Activated CD8-positive, alpha-beta memory T cell treated with anti-CD3 and anti-CD28 coated beads, Interleukin-2, amount 10 ng/mL, durations not matched to agents 7 days and 5 days (primary cell): ENCODE results near the gene KATNAL1. TPM values are rescaled to one million over a fixed set of nuclear protein-coding genes. Genes with fewer than 3 reads are reported as not detected.
A peak's percentile ranks its signal among the peaks of the same experiment; 100 is the strongest.

Experiments
- ATAC-seq: fragments of 150-1000 bp; cut with Tn5 transposase; one replicate; pipeline ENCODE4 v1.10.0; 2021; ENCODE audit warnings: moderate library complexity
- CTCF ChIA-PET: fragments of 350-600 bp; sonication (Branson Sonifier 250); formaldehyde crosslinking; loops from one replicate; lab custom pipeline; 2021; ENCODE audit warnings: antibody characterized with exemption; lab: Charles Lee
- DNase-seq: peaks from one replicate; pipeline ENCODE4 v3.0.0-alpha.2; 2020
- H3K27ac Mint-ChIP-seq: one replicate; pipeline ENCODE4 v1.8.0; 2021; ENCODE audit warnings: mild to moderate bottlenecking, mixed read lengths
- H3K27me3 Mint-ChIP-seq: one replicate; pipeline ENCODE4 v1.8.0; 2021; ENCODE audit warnings: mixed read lengths
- H3K36me3 Mint-ChIP-seq: one replicate; pipeline ENCODE4 v1.8.0; 2021; ENCODE audit warnings: mild to moderate bottlenecking, mixed read lengths
- H3K4me1 Mint-ChIP-seq: one replicate; pipeline ENCODE4 v1.8.0; 2021; ENCODE audit warnings: mixed read lengths
- H3K4me3 Mint-ChIP-seq: one replicate; pipeline ENCODE4 v1.8.0; 2021; ENCODE audit warnings: mild to moderate bottlenecking, moderate library complexity, mixed read lengths
- H3K9me3 Mint-ChIP-seq: one replicate; pipeline ENCODE4 v1.8.0; 2022; ENCODE audit warnings: low read depth, mixed read lengths
- total RNA-seq, 2 experiments: library from RNA; stranded (reverse); gene quantifications; one replicate each; pipeline ENCODE4 v1.2.3, GENCODE V29; 2021

The KATNAL1 gene
- total RNA-seq, 2 experiments from 2014 or later: 24.6 to 38.2 TPM

- Mint-ChIP-seq H3K27ac (peak overlapping the region; percentile 24), H3K9me3 (no peaks in the 10 kb centered on the region), H3K27me3 (no peaks in the 10 kb centered on the region), H3K36me3 (no peaks in the 10 kb centered on the region), H3K4me3 (no peak overlapping the region), H3K4me1 (peaks cover 37% of the 10 kb centered on the region)
- CTCF ChIA-PET: interaction anchor here (0.7 to 12.9 kb wide), 8 partner anchors 11 to 398 kb away, joined by 3 to 185 read pairs (median 6); no protein-coding TSS in a partner anchor
- DNase-seq (no peak), ATAC-seq (peak; percentile 52)
These were observed 148.4 kb downstream of the KATNAL1 start for GRCh38 chr13:30158774-30159445.

DNA sequence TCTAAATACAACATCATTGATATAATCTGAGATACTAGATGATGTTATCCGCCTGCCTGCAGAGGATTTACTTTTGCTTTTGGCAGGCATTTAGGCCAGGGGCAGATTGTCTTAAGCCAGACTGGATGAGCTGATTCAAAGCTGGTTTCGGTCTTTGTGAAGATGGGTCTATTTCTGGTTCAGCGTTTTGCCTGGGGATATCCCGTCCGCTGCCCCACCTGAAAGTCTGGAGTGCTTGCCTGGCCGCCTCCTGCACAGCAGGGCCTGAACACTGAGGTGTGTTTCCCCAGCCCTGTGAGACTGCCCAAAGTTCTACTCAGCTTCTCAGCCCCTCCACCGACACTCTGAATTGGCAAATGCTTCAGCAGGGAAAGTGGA lies 149.7 kb downstream of the KATNAL1 start:
- Mint-ChIP-seq H3K27ac (peak overlapping the region; percentile 66), H3K4me1 (peaks cover 37% of the 10 kb centered on the region), H3K27me3 (no peaks in the 10 kb centered on the region), H3K4me3 (no peak overlapping the region), H3K36me3 (no peaks in the 10 kb centered on the region), H3K9me3 (no peaks in the 10 kb centered on the region)
- no peak for ATAC-seq
- DNase-seq: no peak
- CTCF ChIA-PET: interaction anchor here (0.6 to 12.9 kb wide), 6 partner anchors 12 to 160 kb away, joined by 3 to 185 read pairs (median 10); no protein-coding TSS in a partner anchor

DNA sequence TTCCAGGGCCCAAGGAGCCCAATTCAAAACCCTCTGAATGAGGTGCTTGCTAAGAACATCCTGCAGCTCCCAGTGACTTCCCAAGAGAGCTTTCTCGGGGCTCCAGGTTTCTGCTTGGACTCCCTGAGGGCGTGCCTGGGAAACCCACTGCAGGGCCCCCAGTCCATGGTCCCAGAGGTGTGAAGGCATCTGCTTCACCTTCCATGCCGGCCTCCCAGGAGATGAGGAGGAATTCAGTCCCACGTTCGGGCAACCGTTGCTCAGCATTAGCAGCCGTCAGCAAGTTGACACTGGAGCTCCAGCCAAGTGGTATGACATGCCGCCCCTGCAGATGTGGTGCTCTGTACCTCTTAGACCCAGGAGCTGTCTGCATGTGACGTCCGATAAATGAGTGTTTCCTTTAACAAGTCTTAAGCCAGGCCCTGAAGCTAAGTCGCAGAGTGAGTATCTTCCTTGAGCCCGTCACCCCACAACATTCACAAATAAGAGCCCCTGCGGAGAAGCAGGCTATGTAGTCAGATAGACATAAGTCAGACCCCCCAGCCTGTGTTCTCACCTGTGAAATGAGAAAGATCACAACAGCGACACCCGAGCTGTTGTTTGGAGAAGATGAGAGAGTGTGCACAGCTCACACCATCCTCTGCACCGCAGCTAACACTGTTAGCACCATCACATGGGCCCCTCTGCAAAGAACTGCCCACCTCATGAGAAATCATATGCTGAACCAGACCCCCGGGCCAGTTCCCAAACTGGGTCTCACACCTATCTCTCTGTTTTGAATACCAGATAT lies 150.3 kb downstream of the KATNAL1 start:
- DNase-seq (no peak), ATAC-seq (no peak)
- CTCF ChIA-PET: interaction anchor here (0.6 to 12.9 kb wide), 6 partner anchors 11 to 161 kb away, joined by 3 to 185 read pairs (median 8); no protein-coding TSS in a partner anchor
- Mint-ChIP-seq H3K9me3 (no peaks in the 10 kb centered on the region), H3K27me3 (no peaks in the 10 kb centered on the region), H3K4me1 (peaks cover 42% of the 10 kb centered on the region), H3K27ac (peak overlapping the region; percentile 66), H3K4me3 (peak overlapping the region; percentile 3), H3K36me3 (no peaks in the 10 kb centered on the region)

- DNase-seq (no peak), ATAC-seq (no peak)
- Mint-ChIP-seq H3K4me3 (no peak overlapping the region), H3K9me3 (no peaks in the 10 kb centered on the region), H3K36me3 (no peaks in the 10 kb centered on the region), H3K4me1 (peaks cover 49% of the 10 kb centered on the region), H3K27ac (no peak overlapping the region), H3K27me3 (no peaks in the 10 kb centered on the region)
- CTCF ChIA-PET: interaction anchor here (1.2 to 12.9 kb wide), 4 partner anchors 11 to 44 kb away, joined by 6 to 185 read pairs (median 36); no protein-coding TSS in a partner anchor
These were observed 151.1 kb downstream of the KATNAL1 start for GRCh38 chr13:30156270-30156669.

DNA sequence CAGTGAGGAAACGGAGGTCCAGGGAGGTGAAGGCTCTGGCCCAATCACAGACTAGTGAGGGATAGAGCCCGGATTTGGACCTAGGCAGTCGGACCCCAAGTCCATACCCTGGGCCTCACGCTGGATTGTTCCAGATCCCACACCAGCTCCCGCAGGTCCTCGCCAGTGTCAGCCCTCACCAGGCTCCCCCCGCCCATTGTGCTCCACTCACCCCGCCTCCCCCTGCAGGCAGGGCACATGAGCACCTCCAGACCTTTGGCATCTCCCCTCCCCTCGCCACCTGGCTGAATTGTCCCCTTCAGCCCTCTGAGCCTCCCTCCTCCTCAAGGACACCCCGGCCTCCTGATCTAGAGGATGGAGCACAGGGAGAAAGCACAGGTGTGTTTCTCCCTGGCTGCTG lies 152.4 kb downstream of the KATNAL1 start:
- Mint-ChIP-seq H3K36me3 (no peaks in the 10 kb centered on the region), H3K9me3 (no peaks in the 10 kb centered on the region), H3K27ac (no peak overlapping the region), H3K4me1 (peaks cover 57% of the 10 kb centered on the region), H3K27me3 (no peaks in the 10 kb centered on the region), H3K4me3 (no peak overlapping the region)
- CTCF ChIA-PET: interaction anchor here (12.9 kb wide), 1 partner anchor 21 kb away, joined by 185 read pairs; no protein-coding TSS in a partner anchor
- DNase-seq (no peak), ATAC-seq (no peak)

- CTCF ChIA-PET: interaction anchor here (12.9 kb wide), 1 partner anchor 21 kb away, joined by 185 read pairs; no protein-coding TSS in a partner anchor
- DNase-seq (no peak), ATAC-seq (no peak)
- Mint-ChIP-seq H3K27ac (no peak overlapping the region), H3K4me3 (no peak overlapping the region), H3K27me3 (no peaks in the 10 kb centered on the region), H3K9me3 (no peaks in the 10 kb centered on the region), H3K4me1 (peaks cover 56% of the 10 kb centered on the region), H3K36me3 (no peaks in the 10 kb centered on the region)
These were observed 152.8 kb downstream of the KATNAL1 start for GRCh38 chr13:30154531-30154930.

DNA sequence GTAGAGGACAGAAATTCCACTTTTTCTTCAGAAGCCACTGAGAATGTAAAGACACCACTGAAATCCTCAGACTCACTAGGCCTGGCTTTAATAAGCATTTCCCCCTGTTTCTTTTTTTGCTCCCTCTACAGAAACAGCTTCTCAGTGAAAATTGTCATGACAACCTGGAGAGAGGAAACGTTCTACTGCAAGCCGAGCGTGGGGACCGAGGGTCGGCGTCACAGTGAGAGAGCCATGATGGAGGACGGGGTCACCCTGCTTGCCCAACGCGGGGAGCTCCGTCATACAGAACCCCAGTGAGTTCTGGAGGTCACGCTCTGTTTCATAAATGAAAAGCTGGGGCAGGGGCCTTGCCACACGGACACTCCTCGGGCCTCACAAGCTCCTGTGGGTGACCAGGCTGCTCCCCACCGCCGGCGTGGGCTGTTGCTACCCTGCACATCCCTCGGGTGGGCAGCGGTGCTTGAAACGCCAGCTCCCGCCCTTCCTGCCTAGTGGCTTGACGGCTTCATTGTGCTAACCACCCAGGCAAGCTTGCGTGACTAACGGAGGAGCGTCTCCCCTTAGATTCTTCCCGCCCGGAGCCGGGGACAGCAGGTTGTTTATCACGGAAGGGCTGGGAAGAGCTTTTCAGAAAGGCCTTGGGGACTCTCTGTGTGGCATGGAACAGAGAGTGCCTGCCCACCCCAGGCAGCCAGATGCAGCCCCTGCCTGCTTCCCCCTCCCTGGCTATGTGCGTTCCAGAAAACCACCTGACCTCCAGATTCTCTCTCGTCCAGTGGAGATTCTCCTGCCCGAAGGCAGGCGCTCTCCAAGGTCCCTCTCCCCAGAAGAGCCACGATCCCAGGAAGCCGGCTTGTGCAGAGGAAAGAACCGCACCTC lies 153.6 kb downstream of the KATNAL1 start:
- Mint-ChIP-seq H3K27ac (no peak overlapping the region), H3K4me3 (no peak overlapping the region), H3K9me3 (no peaks in the 10 kb centered on the region), H3K36me3 (no peaks in the 10 kb centered on the region), H3K27me3 (no peaks in the 10 kb centered on the region), H3K4me1 (peaks cover 55% of the 10 kb centered on the region)
- ATAC-seq (no peak), DNase-seq (no peak)
- CTCF ChIA-PET: interaction anchor here (12.9 kb wide), 1 partner anchor 20 kb away, joined by 185 read pairs; no protein-coding TSS in a partner anchor

Other genes starting within 250 kb of the KATNAL1 start
- gene UBE2L5, start 114.9 kb upstream of the KATNAL1 start, total RNA-seq: not detected
- 100 to 1,000 TPM; 716 to 739 TPM for gene HMGB1, start 158.4 kb upstream of the KATNAL1 start, total RNA-seq